SKM-1 treated with dmso at 0.1 percent for 144 hours (cell line): ENCODE results near the gene SGK1.
"Not testable (repeated sequence)": the region's sequence is repeated elsewhere in the genome, so short reads cannot be mapped to it uniquely, and the experiment has no call there.

Experiments
- DNase-seq: peaks from one replicate; lab custom pipeline; 2025; ENCODE audit not compliant: unreplicated experiment; lab: John Stamatoyannopoulos, UW

The SGK1 gene

DNA sequence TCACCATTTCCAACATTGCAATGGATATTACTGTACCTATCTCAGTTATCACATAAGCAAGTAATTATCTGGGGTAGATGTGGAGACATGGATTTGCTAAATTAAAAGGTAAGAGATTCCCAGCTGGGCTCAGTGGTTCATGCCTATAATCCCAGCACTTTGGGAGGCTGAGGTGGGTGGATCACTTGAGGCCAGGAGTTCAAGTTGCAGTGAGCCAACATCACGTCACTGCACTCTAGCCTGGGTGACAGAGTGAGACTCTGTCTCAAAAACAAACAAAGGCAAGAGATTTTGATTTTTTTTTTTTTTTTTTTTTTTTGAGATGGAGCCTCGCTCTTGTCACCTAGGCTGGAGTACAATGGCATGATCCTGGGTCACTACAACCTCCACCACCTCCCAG, 62.6 kb downstream of the SGK1 start:
- not testable (repeated sequence) for DNase-seq

DNA sequence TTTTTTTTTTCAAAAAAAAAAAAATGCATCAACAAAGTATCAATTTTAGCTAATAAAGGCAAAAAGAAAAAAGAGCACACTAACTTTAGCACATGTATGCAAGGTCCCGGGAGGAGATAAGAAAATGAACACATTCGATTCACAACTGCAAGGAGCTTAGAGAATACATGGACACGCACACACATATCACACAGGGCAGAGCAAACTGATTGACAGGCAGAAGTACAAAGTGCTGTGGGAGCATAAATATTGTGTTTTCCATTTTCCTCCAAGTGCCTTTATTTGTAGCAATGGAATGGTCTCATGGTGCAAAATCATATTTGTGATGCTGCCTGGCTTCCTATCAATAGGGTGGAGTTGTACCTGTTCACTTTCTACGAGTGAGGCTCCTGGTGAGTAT, 63.8 kb downstream of the SGK1 start:
- no peak for DNase-seq

GRCh38 chr6:134253681-134254080, 64.2 kb downstream of the SGK1 start:
- no peak for DNase-seq

GRCh38 chr6:134251320-134251719, 66.6 kb downstream of the SGK1 start:
- DNase-seq = no peak

- DNase-seq = no peak
These were observed 67.1 kb downstream of the SGK1 start for GRCh38 chr6:134250776-134251175.

GRCh38 chr6:134249759-134250602, 67.9 kb downstream of the SGK1 start:
- DNase-seq = no peak

- DNase-seq = no peak
These were observed 68.6 kb downstream of the SGK1 start for GRCh38 chr6:134249239-134249758.

- no peak for DNase-seq
These were observed 69.9 kb downstream of the SGK1 start for GRCh38 chr6:134247844-134248580.

GRCh38 chr6:134247231-134247833, 70.6 kb downstream of the SGK1 start:
- DNase-seq = peak; percentile 12

DNA sequence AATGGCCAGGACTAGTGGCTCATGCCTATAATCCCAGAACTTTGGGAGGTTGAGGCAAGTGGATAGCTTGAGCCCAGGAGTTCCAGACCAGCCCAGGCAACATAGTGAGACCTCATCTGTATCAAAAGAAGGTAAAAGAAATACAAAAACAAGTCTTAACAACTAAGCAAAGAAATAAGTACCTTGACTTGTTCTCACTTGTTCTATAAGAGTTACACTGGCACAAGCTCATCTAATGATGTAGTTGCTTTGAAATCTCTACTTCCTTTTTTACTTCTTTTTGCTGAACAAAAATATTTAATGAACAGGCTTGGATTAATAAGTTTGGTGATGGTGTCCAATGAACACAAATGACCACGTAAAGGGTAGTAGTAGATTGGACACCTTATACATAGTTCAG, 72.2 kb downstream of the SGK1 start:
- DNase-seq = peak; percentile 12

- no peak for DNase-seq
These were observed 72.9 kb downstream of the SGK1 start for GRCh38 chr6:134245041-134245440.

GRCh38 chr6:134240665-134241431, 77.1 kb downstream of the SGK1 start:
- peak; percentile 86 for DNase-seq

DNA sequence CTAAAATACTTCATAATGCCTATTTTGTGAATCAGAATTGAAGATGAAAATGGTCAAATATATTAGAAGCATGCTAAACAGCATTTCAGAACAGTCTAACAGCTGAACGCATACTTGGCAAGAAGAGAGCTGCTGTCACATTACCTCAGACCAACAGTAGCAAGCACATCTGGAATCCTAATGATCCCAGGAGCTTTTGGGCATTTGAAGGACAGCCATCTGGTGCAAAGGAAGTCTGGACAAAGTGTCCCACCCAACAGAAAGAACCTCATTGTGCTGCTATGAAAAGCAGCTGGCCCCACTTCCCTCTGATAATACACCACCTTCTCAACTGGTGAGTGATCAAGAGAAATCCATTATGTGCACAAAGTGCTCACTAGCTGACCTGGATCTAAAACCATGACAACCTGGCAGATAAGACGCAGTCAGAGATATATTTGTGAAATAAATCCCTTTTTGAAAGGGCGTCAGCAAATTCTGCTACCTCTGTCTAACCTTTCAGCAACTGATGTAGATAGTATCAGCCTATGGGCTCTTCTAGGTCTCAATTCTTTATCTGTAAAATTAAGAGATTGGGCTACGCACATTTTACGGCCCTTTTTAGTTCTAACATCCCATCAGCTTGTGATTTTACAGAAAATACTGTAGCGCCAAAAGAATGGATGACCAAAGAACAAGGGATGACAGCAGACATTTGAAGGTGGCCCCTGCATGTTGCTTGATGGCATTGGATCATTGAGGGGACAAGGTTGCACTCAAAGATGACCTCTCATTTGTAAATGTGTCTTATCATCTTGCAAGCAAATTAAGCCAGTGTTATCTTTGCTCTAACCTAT, 78.7 kb downstream of the SGK1 start:
- no peak for DNase-seq

DNA sequence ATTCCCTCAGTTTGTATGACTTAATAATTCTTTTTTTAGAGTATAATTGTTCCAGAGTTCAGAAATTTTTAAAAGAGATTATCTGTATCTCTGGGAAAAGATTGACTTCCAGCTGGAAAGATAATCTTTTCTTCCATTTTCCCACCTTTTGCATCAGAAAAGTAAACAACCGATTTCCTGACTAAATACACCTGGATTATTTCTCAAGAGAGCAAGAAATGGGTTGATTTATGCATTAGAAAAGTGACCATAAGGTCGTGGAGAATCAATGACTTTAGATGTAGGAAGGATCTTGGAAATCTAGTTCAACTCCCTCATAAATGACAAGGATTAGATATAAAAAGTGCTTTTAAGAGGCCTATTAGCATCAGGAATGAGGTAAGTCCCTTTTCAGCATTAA, 79.9 kb downstream of the SGK1 start:
- DNase-seq = no peak

GRCh38 chr6:134235937-134236751, 81.8 kb downstream of the SGK1 start:
- DNase-seq = peak; percentile 73

DNA sequence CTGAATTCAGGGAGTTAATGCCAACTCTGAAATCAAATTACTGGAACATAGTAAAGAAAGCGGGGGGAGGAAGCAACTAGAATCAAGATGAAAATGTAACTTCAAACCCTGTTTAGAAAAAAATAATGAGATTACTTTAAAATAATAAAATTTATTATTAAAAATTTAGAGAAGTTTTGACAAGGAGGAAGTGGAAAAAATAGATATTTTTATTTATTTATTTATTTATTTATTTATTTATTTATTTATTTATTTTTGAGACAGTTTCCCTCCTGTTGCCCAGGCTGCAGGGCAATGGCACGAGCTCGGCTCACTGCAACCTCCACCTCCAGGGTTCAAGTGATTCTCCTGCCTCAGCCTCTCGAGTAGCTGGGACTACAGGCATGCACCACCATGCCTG, 82.6 kb downstream of the SGK1 start:
- not testable (repeated sequence) for DNase-seq

- peak; percentile 48 for DNase-seq
These were observed 84.5 kb downstream of the SGK1 start for GRCh38 chr6:134233180-134233955.

- DNase-seq = no peak
These were observed 87.0 kb downstream of the SGK1 start for GRCh38 chr6:134230940-134231339.
